Measurements from ENCODE around the gene EIF4EBP3. TPM values are rescaled to one million over a fixed set of nuclear protein-coding genes. Genes with fewer than 3 reads are reported as not detected.

The EIF4EBP3 gene
- total RNA-seq, 1 donor from 2014 or later = 2.8 TPM

DNA sequence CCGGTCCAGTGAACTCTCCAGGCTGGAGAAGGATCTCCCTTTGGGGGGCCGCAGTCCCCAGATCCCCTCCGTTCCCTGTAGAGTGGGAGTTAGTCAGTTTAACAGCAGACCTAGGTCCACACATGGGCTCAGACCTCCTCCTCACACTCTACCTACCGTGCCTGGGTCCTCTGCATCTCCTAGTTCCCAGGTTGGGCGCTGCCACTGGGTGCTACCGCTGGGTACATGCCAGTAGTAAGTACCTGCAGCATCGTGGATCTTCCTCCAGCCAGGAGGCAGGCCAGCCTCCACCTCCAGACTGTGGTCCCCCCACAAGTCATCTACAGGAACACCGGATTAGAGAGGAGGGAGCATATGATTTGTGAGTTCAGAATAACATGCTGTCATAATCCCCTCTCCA, 16.1 kb downstream of the EIF4EBP3 start:
- H3K4me3 ChIP-seq (ENCODE audit: low read depth, low read length) = peak overlapping the region; percentile 82
- DNase-seq (ENCODE audit: low read depth) = no peak
- TF ChIP-seq, protein P1, sequence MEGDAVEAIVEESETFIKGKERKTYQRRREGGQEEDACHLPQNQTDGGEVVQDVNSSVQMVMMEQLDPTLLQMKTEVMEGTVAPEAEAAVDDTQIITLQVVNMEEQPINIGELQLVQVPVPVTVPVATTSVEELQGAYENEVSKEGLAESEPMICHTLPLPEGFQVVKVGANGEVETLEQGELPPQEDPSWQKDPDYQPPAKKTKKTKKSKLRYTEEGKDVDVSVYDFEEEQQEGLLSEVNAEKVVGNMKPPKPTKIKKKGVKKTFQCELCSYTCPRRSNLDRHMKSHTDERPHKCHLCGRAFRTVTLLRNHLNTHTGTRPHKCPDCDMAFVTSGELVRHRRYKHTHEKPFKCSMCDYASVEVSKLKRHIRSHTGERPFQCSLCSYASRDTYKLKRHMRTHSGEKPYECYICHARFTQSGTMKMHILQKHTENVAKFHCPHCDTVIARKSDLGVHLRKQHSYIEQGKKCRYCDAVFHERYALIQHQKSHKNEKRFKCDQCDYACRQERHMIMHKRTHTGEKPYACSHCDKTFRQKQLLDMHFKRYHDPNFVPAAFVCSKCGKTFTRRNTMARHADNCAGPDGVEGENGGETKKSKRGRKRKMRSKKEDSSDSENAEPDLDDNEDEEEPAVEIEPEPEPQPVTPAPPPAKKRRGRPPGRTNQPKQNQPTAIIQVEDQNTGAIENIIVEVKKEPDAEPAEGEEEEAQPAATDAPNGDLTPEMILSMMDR (conservative IDR thresholded peaks at IDR 0.05; ENCODE audit: low read depth, low read length) = no peak

DNA sequence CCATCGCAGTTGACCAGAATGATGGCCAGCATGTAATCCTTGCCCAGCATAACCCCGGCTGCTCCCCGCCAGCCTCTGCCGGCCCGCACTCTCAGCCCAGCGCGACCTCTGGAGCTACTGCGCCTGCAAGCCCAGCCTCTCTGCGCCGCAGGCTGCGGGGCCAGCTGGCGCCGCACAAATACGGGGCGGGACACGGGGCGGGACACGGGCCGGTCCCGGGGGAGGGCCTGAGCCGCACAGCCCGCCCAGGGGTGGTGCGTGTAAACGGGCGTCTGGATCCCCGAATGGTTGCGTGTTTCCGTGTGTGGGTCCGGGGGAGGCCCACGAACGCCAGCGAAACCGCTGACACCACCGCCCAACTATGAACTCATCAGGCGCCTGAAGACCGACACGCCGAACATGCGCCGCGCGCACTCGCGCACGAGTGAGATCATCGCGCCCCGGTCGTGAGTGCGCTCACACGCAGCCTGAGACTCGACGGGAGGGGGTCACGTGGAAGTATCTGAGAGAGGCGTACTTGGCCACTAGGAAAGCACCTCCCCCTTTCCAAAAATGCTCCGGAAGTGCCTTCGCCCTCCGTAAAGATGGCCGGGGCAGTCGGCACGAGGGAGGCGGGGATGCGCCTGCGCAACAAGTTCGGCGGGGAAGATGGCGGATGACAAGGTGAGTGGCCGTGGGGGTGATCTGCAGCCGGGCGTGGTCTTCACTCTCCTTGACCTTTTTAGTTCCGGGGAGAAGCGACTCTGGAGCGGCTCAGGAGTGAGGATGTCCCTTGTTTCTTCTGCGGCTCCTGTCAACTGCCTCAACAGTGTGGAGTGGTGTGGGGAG, 16.9 kb downstream of the EIF4EBP3 start, which contains the start of the genes APBB3 and SLC35A4:
Gene APBB3, minus strand, starts transcription at position 403 of the 828 bp plus-strand sequence. Its CDS starts 353 bp downstream, at position 50.
Gene SLC35A4, plus strand, starts transcription at position 633 of the 828 bp plus-strand sequence. CDS start 2,342 bp downstream, outside the sequence.
- TF ChIP-seq, protein P1 (conservative IDR thresholded peaks at IDR 0.05; ENCODE audit: low read depth, low read length) = no peak
- peak; percentile 83 for DNase-seq (ENCODE audit: low read depth)

DNA sequence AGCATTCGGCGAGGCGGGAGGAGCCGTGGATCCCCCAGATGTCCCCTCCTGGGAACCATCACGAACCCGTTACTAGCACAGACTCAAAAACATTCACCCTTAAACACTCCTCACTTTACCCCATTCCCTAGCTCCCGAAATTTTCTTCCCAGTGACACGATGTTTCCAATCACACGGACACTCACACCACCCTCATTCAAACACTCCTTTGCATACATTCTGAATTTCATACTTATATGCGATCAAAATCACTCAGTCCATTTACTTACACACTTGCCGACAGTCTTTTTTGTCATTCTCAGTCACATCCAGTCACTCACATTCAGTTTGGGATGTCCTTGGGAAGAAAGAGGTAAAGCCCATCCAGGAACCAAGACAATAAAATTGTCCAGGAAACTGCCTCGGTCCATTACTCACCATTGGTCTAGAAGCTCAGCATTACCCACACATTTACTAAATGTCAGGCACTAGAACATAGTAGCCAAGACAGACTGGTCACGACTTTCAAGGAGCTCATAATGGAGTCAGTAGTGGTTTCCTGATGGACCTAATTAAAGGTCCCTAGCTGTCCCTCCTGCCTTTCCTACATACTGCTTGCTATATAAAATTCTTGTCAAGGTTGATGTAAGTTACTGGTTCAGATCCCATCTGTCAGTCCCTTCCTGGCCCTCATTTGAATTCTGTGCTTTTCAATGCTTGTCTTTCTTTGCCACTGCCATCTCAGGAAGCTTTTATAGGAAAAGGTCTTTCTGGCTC, 17.7 kb downstream of the EIF4EBP3 start:
- no peak for DNase-seq (ENCODE audit: low read depth)

More for the DNA sequence above, 16.9 kb downstream of the EIF4EBP3 start, which contains the start of the genes APBB3 and SLC35A4:
- H3K4me3 ChIP-seq (ENCODE audit: low read depth, low read length) = peak within 1 kb of the TSS; percentile 82

DNA sequence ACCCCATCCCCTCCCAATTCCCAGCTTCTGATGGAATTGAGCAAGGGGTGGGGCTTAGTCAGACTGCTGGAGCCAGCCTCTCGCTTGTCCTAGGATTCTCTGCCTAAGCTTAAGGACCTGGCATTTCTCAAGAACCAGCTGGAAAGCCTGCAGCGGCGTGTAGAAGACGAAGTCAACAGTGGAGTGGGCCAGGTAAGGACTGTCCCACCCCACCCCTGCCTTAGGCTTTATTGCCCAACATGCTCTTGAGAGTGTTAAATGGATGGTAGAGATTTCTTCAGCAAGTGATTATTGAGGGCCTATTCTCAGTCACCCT, 18.3 kb downstream of the EIF4EBP3 start:
- TF ChIP-seq, protein P1 (conservative IDR thresholded peaks at IDR 0.05; ENCODE audit: low read depth, low read length) = no peak
- DNase-seq (ENCODE audit: low read depth) = no peak
- H3K4me3 ChIP-seq (ENCODE audit: low read depth, low read length) = peak overlapping the region; percentile 82

More for the DNA sequence above, 17.7 kb downstream of the EIF4EBP3 start:
- TF ChIP-seq, protein P1 (conservative IDR thresholded peaks at IDR 0.05; ENCODE audit: low read depth, low read length) = no peak
- peak overlapping the region; percentile 82 for H3K4me3 ChIP-seq (ENCODE audit: low read depth, low read length)

DNA sequence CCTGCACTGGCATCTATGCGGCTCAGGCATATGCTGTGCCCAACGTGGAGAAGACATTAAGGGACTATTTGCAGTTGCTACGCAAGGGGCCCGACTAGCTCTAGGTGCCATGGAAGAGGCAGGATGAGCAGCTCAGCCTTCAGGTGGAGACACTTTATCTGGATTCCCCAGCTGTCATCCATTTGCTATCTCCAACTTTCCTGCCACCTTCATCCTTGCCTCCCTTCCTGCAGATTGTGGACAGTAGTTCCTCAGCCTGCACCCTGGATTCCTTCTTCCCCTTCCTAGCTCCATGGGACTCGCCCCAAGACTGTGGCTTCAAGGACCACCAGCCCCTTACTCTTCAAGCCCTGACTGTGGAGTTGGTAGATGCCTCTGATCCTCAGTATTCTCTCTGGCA, 19.2 kb downstream of the EIF4EBP3 start:
- H3K4me3 ChIP-seq (ENCODE audit: low read depth, low read length) = no peak overlapping the region
- no peak for DNase-seq (ENCODE audit: low read depth)
- TF ChIP-seq, protein P1 (conservative IDR thresholded peaks at IDR 0.05; ENCODE audit: low read depth, low read length) = no peak

DNA sequence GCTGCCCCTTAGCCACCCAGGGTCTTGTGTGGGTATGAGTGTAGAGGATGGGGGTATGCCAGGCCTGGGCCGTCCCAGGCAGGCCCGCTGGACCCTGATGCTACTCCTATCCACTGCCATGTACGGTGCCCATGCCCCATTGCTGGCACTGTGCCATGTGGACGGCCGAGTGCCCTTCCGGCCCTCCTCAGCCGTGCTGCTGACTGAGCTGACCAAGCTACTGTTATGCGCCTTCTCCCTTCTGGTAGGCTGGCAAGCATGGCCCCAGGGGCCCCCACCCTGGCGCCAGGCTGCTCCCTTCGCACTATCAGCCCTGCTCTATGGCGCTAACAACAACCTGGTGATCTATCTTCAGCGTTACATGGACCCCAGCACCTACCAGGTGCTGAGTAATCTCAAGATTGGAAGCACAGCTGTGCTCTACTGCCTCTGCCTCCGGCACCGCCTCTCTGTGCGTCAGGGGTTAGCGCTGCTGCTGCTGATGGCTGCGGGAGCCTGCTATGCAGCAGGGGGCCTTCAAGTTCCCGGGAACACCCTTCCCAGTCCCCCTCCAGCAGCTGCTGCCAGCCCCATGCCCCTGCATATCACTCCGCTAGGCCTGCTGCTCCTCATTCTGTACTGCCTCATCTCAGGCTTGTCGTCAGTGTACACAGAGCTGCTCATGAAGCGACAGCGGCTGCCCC, 19.8 kb downstream of the EIF4EBP3 start:
- TF ChIP-seq, protein P1 (conservative IDR thresholded peaks at IDR 0.05; ENCODE audit: low read depth, low read length) = no peak
- no peak overlapping the region for H3K4me3 ChIP-seq (ENCODE audit: low read depth, low read length)
- no peak for DNase-seq (ENCODE audit: low read depth)

Measured in epithelial cell of proximal tubule (primary cell).